Measurements from ENCODE around the gene MAST4.

The MAST4 gene

DNA sequence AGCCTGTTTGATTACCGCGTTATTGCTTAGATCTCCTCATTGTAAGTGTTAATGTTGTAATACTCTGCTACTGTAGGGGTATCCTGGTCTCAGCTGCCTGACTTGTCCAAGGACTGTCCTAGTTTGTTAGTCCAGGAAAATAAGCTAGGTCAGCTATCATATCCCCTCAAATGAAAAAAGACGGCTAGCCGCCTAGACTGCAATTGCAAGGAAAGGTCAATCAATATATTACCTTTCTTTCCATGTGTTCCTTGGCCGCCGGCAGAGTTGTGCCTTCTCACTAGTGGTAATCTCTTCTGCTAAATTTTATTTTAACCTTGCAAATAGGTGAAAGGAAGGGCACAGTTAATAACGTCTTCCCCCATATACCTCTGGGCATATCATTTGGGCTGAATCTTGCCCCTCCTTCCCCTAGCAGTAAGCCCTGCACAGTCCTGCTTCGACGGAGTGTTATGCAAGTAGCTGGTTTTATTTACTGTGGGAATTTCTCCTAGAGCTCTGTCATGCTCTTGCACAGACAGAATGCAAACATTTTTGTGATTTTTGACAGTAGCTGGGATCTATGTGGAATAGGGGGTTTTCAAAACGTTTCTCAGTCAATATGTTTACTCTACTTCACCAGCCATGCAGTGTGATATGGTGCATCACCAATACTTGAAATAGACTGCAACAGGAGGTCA is 288.5 kb downstream of the MAST4 start:
- Histone ChIP-seq H2AFZ (ENCODE audit: low read depth, low read length) (no peak overlapping the region), H3K27me3 (ENCODE audit: low read depth, low read length) (peaks cover 37% of the 10 kb centered on the region), H3K4me3 (ENCODE audit: low read length) (no peak overlapping the region), H3K27ac (ENCODE audit: low read length) (no peak overlapping the region), H3K79me2 (ENCODE audit: low read length) (no peaks in the 10 kb centered on the region), H3K9ac (ENCODE audit: low read length) (no peak overlapping the region), H3K9me3 (ENCODE audit: insufficient read depth, low read length) (no peaks in the 10 kb centered on the region), H3K4me1 (ENCODE audit: low read length) (peaks cover 9% of the 10 kb centered on the region), H4K20me1 (ENCODE audit: insufficient read depth, low read length) (no peaks in the 10 kb centered on the region), H3K36me3 (replicated peaks; ENCODE audit: low read depth, low read length) (no peaks in the 10 kb centered on the region), H3K4me2 (ENCODE audit: low read length) (no peak overlapping the region)
- TF ChIP-seq CTCF (IDR thresholded peaks at IDR 0.05; ENCODE audit: low read depth, low read length) (no peak), EZH2phosphoT487 (IDR thresholded peaks at IDR 0.05; ENCODE audit: low read depth) (no peak)

GRCh38 chr5:66886941-66887340 is 290.7 kb downstream of the MAST4 start:
- no peak overlapping the region for H3K27ac ChIP-seq (ENCODE audit: low read length)
- H3K4me1 ChIP-seq (ENCODE audit: low read length), result peaks cover 9% of the 10 kb centered on the region
- H3K9ac ChIP-seq (ENCODE audit: low read length), result no peak overlapping the region
- H3K79me2 ChIP-seq (ENCODE audit: low read length), result no peaks in the 10 kb centered on the region
- peaks cover 32% of the 10 kb centered on the region for H3K27me3 ChIP-seq (ENCODE audit: low read depth, low read length)
- H2AFZ ChIP-seq (ENCODE audit: low read depth, low read length), result no peak overlapping the region
- H3K36me3 ChIP-seq (replicated peaks; ENCODE audit: low read depth, low read length), result no peaks in the 10 kb centered on the region
- no peak overlapping the region for H3K4me2 ChIP-seq (ENCODE audit: low read length)
- H3K9me3 ChIP-seq (ENCODE audit: insufficient read depth, low read length), result no peaks in the 10 kb centered on the region
- H3K4me3 ChIP-seq (ENCODE audit: low read length), result no peak overlapping the region
- H4K20me1 ChIP-seq (ENCODE audit: insufficient read depth, low read length), result no peaks in the 10 kb centered on the region
- TF ChIP-seq CTCF (IDR thresholded peaks at IDR 0.05; ENCODE audit: low read depth, low read length) (no peak), EZH2phosphoT487 (IDR thresholded peaks at IDR 0.05; ENCODE audit: low read depth) (no peak)

- no peaks in the 10 kb centered on the region for H4K20me1 ChIP-seq (ENCODE audit: insufficient read depth, low read length)
- H3K79me2 ChIP-seq (ENCODE audit: low read length), result no peaks in the 10 kb centered on the region
- H3K4me2 ChIP-seq (ENCODE audit: low read length), result no peak overlapping the region
- H2AFZ ChIP-seq (ENCODE audit: low read depth, low read length), result no peak overlapping the region
- H3K9me3 ChIP-seq (ENCODE audit: insufficient read depth, low read length), result no peaks in the 10 kb centered on the region
- no peaks in the 10 kb centered on the region for H3K36me3 ChIP-seq (replicated peaks; ENCODE audit: low read depth, low read length)
- no peak overlapping the region for H3K4me3 ChIP-seq (ENCODE audit: low read length)
- H3K9ac ChIP-seq (ENCODE audit: low read length), result no peak overlapping the region
- TF ChIP-seq EZH2phosphoT487 (IDR thresholded peaks at IDR 0.05; ENCODE audit: low read depth) (no peak), CTCF (IDR thresholded peaks at IDR 0.05; ENCODE audit: low read depth, low read length) (no peak)
- H3K27ac ChIP-seq (ENCODE audit: low read length), result no peak overlapping the region
- no peaks in the 10 kb centered on the region for H3K4me1 ChIP-seq (ENCODE audit: low read length)
- peaks cover 29% of the 10 kb centered on the region for H3K27me3 ChIP-seq (ENCODE audit: low read depth, low read length)
Observed at GRCh38 chr5:66888613-66889012, 292.4 kb downstream of the MAST4 start.

GRCh38 chr5:66889056-66889455 is 292.9 kb downstream of the MAST4 start:
- H3K36me3 ChIP-seq (replicated peaks; ENCODE audit: low read depth, low read length), result no peaks in the 10 kb centered on the region
- TF ChIP-seq CTCF (IDR thresholded peaks at IDR 0.05; ENCODE audit: low read depth, low read length) (no peak), EZH2phosphoT487 (IDR thresholded peaks at IDR 0.05; ENCODE audit: low read depth) (no peak)

More at GRCh38 chr5:66889056-66889455, 292.9 kb downstream of the MAST4 start:
- H3K4me3 ChIP-seq (ENCODE audit: low read length), result no peak overlapping the region
- no peaks in the 10 kb centered on the region for H3K9me3 ChIP-seq (ENCODE audit: insufficient read depth, low read length)
- H3K4me2 ChIP-seq (ENCODE audit: low read length), result no peak overlapping the region
- H3K79me2 ChIP-seq (ENCODE audit: low read length), result no peaks in the 10 kb centered on the region
- no peaks in the 10 kb centered on the region for H4K20me1 ChIP-seq (ENCODE audit: insufficient read depth, low read length)
- no peak overlapping the region for H3K9ac ChIP-seq (ENCODE audit: low read length)
- H3K27me3 ChIP-seq (ENCODE audit: low read depth, low read length), result peaks cover 29% of the 10 kb centered on the region
- no peak overlapping the region for H2AFZ ChIP-seq (ENCODE audit: low read depth, low read length)
- H3K27ac ChIP-seq (ENCODE audit: low read length), result no peak overlapping the region
- H3K4me1 ChIP-seq (ENCODE audit: low read length), result no peaks in the 10 kb centered on the region

Data from OCI-LY3 (cell line).